CD4-positive, alpha-beta T cell (primary cell): ENCODE results near the gene ZNF175. TPM values are rescaled to one million over a fixed set of nuclear protein-coding genes. Genes with fewer than 3 reads are reported as not detected.

Experiments used
- ATAC-seq: fragments of 200-7000 bp; cut with Tn5 transposase; one replicate; pipeline ENCODE4 v1.10.0; 2022; ENCODE audit warnings: mild to moderate bottlenecking; ENCODE audit not compliant: poor library complexity
- CTCF ChIA-PET: fragments of 350-600 bp; sonication (Branson Sonifier 250); formaldehyde crosslinking; loops from one replicate; lab custom pipeline; 2021; ENCODE audit warnings: antibody characterized with exemption, inconsistent platforms; lab: Charles Lee
- POLR2A ChIA-PET: fragments of 350-600 bp; sonication (Branson Sonifier 250); formaldehyde crosslinking; loops from one replicate; lab custom pipeline; 2021; ENCODE audit warnings: antibody characterized with exemption, inconsistent platforms; lab: Charles Lee
- DNase-seq, 14 experiments: peaks; one replicate each; pipeline ENCODE4 v3.0.0-alpha.2; 2013 to 2020; ENCODE audit warnings: mixed read lengths in 2 of 14
- H3K27ac ChIP-seq, 2 donors: one replicate each; pipeline versions ENCODE4 v1.5.1 to v1.7.0; 2013; ENCODE audit warnings: low read length in 2 of 2, low read depth in 1 of 2, mild to moderate bottlenecking in 1 of 2
- H3K27me3 ChIP-seq, 2 experiments: 1 replicate in 1 of 2; 2 replicates in 1 of 2; pipeline versions ENCODE4 v1.6.1 to v1.7.0; 2013; ENCODE audit warnings: low read length in 2 of 2, control low read depth in 1 of 2, mild to moderate bottlenecking in 1 of 2, moderate library complexity in 1 of 2; ENCODE audit not compliant: insufficient read depth in 2 of 2, control insufficient read depth in 1 of 2
- H3K36me3 ChIP-seq: one replicate; pipeline ENCODE4 v1.6.1; 2013; ENCODE audit warnings: low read length, control low read depth; ENCODE audit not compliant: insufficient read depth
- H3K4me1 ChIP-seq: one replicate; pipeline ENCODE4 v1.6.1; 2013; ENCODE audit warnings: low read length, control low read depth; ENCODE audit not compliant: insufficient read depth
- H3K4me3 ChIP-seq: one replicate; pipeline ENCODE4 v1.5.1; 2013; ENCODE audit warnings: mild to moderate bottlenecking, low read length, moderate library complexity
- H3K9me3 ChIP-seq, 2 experiments: 1 replicate in 1 of 2; 2 replicates in 1 of 2; pipeline versions ENCODE4 v1.6.1 to v1.7.0; 2013; ENCODE audit warnings: low read length in 2 of 2, mild to moderate bottlenecking in 2 of 2, control low read depth in 1 of 2, moderate library complexity in 1 of 2; ENCODE audit not compliant: control insufficient read depth in 1 of 2, insufficient read depth in 1 of 2
- H3K27ac Mint-ChIP-seq: one replicate; pipeline ENCODE4 v1.8.0; 2020; ENCODE audit warnings: mixed read lengths
- H3K27me3 Mint-ChIP-seq: one replicate; pipeline ENCODE4 v1.8.0; 2021; ENCODE audit warnings: mixed read lengths
- H3K36me3 Mint-ChIP-seq: one replicate; pipeline ENCODE4 v1.8.0; 2021; ENCODE audit warnings: low read depth, mixed read lengths
- H3K4me1 Mint-ChIP-seq: one replicate; pipeline ENCODE4 v1.8.0; 2021; ENCODE audit warnings: low read depth, mixed read lengths
- H3K4me3 Mint-ChIP-seq: one replicate; pipeline ENCODE4 v1.8.0; 2020; ENCODE audit warnings: mild to moderate bottlenecking, mixed read lengths
- H3K9me3 Mint-ChIP-seq: one replicate; pipeline ENCODE4 v1.8.0; 2020; ENCODE audit warnings: mixed read lengths
- CTCF ChIP-seq: fragments of 200-600 bp; IDR thresholded peaks from one replicate; pipeline ENCODE4 v1.8.0; 2022; ENCODE audit warnings: antibody characterized with exemption, mild to moderate bottlenecking
- intact Hi-C, 2 experiments: fragments of 100-400 bp; cut with DNase I in 1 of 2; cut with micrococcal nuclease in 1 of 2; formaldehyde crosslinking; loops; one replicate each; pipeline versions ENCODE4 v1.15.1 to v1.9.0; 2023 to 2025; cut with DNase I, micrococcal nuclease
- total RNA-seq, 174 experiments: library from RNA in 2 of 174; stranded (reverse) in 2 of 174; gene quantifications; one replicate each; pipeline ENCODE4 v1.2.3 and lab custom pipeline; 2021 to 2026

Gene ZNF175
- total RNA-seq, 2 experiments from 2014 or later: 1.1 to 1.9 TPM

DNA sequence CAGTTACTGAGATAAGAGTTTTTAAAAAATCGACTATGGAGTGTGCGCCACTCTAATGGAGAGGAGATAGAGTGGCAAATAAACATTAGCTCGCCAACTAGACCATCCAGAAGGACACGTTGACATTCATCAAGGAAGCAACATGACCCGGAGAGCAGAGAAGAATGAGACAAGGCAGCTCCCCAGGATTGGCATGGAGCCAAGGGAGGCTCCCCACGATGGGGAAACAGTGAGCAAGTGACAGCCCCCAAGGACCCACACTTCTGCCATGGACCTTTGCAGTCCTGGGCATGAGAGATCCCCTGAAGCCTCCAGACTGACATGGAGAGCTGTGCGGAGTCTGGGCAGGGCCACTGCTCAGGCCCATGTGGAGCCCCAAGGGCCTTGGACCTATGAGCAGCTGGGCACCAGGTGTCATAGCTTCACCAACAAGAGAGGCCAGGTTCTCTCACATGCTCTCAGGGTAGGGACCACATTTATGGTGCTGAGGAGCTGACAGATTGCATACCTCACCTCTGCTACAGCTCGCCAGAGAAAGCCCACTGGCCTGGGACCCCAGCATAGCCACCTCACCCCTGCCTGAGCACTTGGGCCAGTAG, 46.3 kb upstream of the ZNF175 start:
- H3K4me3 Mint-ChIP-seq: no peak overlapping the region
- ChIA-PET CTCF (no interaction called here), POLR2A (no interaction called here)

GRCh38 chr19:51525651-51526050, 45.4 kb upstream of the ZNF175 start:
- peaks cover 50% of the 10 kb centered on the region for H3K27me3 Mint-ChIP-seq
- ATAC-seq: no peak
- DNase-seq: no peak
- Histone ChIP-seq H3K27ac (no peak overlapping the region), H3K4me3 (no peak overlapping the region), H3K27me3 (peaks cover 0 to 1% of the 10 kb centered on the region in 2 experiments), H3K36me3 (no peaks in the 10 kb centered on the region), H3K9me3 (peaks cover 0 to 14% of the 10 kb centered on the region in 2 experiments), H3K4me1 (no peaks in the 10 kb centered on the region)
- no peak overlapping the region for H3K27ac Mint-ChIP-seq
- peaks cover 7% of the 10 kb centered on the region for H3K4me1 Mint-ChIP-seq
- H3K9me3 Mint-ChIP-seq: no peaks in the 10 kb centered on the region
- ChIA-PET CTCF (no interaction called here), POLR2A (no interaction called here)
- no peaks in the 10 kb centered on the region for H3K36me3 Mint-ChIP-seq
- no peak for TF ChIP-seq CTCF
- no peak overlapping the region for H3K4me3 Mint-ChIP-seq
- intact Hi-C loops: no loop called here

More for the DNA sequence above, 46.3 kb upstream of the ZNF175 start:
- Mint-ChIP-seq H3K4me1 (peaks cover 8% of the 10 kb centered on the region), H3K27ac (no peak overlapping the region), H3K36me3 (no peaks in the 10 kb centered on the region), H3K27me3 (peaks cover 54% of the 10 kb centered on the region), H3K9me3 (no peaks in the 10 kb centered on the region)
- peaks cover 0 to 3% of the 10 kb centered on the region in 2 experiments for H3K27me3 ChIP-seq
- H3K9me3 ChIP-seq: peaks cover 0 to 12% of the 10 kb centered on the region in 2 experiments
- DNase-seq: no peak
- no peak for TF ChIP-seq CTCF
- H3K27ac ChIP-seq: no peak overlapping the region
- no peaks in the 10 kb centered on the region for H3K36me3 ChIP-seq
- intact Hi-C loops: no loop called here
- ATAC-seq: no peak
- H3K4me1 ChIP-seq: no peaks in the 10 kb centered on the region
- H3K4me3 ChIP-seq: no peak overlapping the region

GRCh38 chr19:51529301-51529700, 41.8 kb upstream of the ZNF175 start:
- Histone ChIP-seq H3K36me3 (no peaks in the 10 kb centered on the region), H3K4me3 (no peak overlapping the region), H3K27me3 (peaks cover 8 to 18% of the 10 kb centered on the region in 2 experiments), H3K4me1 (peaks cover 5% of the 10 kb centered on the region), H3K9me3 (peaks cover 0 to 24% of the 10 kb centered on the region in 2 experiments), H3K27ac (no peak overlapping the region)
- Mint-ChIP-seq H3K9me3 (no peaks in the 10 kb centered on the region), H3K27ac (no peak overlapping the region), H3K4me3 (no peak overlapping the region), H3K27me3 (peaks cover 62% of the 10 kb centered on the region), H3K4me1 (no peaks in the 10 kb centered on the region), H3K36me3 (no peaks in the 10 kb centered on the region)
- no peak for DNase-seq
- CTCF ChIA-PET: no interaction called here
- no peak for ATAC-seq
- POLR2A ChIA-PET: no interaction called here
- no peak for TF ChIP-seq CTCF
- intact Hi-C loops: no loop called here
